ENCODE data around the gene BPIFB3. TPM values are rescaled to one million over a fixed set of nuclear protein-coding genes. Genes with fewer than 3 reads are reported as not detected.

The BPIFB3 gene
- total and polyA plus RNA-seq, 9 donors: 0.15 TPM; not detected in 8

DNA sequence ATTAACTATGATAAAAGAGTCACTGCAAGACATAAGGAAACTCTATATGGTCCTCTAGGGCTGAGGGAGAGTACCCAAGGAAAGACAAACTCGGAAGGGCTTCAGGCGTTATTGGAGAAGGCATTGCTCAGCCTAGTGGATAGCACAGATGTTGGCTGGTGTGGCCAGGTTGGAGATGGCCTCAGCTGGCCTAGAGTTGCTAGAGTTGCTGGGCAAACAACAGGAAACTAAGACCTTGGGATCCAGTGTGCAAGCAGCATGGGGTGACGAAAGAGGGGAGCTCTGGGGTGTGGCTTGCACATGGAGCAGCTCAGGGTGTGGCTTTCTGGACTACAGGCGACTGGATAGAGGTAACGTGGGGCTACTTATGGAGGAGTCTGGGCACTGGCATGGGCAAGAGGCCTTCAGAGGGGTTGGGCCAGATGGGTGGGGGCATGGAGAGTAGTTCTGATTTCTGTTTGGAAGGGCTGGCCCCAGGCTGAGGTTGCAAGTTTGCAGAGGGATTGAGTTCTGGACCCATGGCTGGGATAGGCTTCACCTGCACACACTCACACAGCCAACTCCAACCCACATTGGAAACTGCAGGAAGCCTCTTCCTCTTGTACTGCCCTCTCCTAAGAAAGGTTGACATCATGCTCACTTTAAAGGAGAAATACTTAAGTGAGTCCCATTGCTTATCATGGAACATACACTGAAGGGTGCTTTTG is 27.5 kb upstream of the BPIFB3 start:
- DNase-seq: no peak
- WGBS, 3 donors: 60 to 70% (median 66%) methylated on average over 5 of the region's 5 CpGs
- H3K4me1 ChIP-seq (ENCODE audit: insufficient read depth): no peaks in the 10 kb centered on the region
- no peak overlapping the region for H3K4me3 ChIP-seq
- H3K36me3 ChIP-seq: no peaks in the 10 kb centered on the region
- H3K27me3 ChIP-seq: no peaks in the 10 kb centered on the region
- intact Hi-C loops (cut with DNase I): loop anchor here in 1 of 4 donors (5.0 kb wide), 1 partner anchor 331 kb away; no protein-coding TSS in a partner anchor
- H3K9me3 ChIP-seq: no peaks in the 10 kb centered on the region
- H3K27ac ChIP-seq: no peak overlapping the region
- TF ChIP-seq POLR2A (IDR thresholded peaks at IDR 0.05) (no peak), EP300 (IDR thresholded peaks at IDR 0.05) (no peak)
- TF ChIP-seq, protein P1, sequence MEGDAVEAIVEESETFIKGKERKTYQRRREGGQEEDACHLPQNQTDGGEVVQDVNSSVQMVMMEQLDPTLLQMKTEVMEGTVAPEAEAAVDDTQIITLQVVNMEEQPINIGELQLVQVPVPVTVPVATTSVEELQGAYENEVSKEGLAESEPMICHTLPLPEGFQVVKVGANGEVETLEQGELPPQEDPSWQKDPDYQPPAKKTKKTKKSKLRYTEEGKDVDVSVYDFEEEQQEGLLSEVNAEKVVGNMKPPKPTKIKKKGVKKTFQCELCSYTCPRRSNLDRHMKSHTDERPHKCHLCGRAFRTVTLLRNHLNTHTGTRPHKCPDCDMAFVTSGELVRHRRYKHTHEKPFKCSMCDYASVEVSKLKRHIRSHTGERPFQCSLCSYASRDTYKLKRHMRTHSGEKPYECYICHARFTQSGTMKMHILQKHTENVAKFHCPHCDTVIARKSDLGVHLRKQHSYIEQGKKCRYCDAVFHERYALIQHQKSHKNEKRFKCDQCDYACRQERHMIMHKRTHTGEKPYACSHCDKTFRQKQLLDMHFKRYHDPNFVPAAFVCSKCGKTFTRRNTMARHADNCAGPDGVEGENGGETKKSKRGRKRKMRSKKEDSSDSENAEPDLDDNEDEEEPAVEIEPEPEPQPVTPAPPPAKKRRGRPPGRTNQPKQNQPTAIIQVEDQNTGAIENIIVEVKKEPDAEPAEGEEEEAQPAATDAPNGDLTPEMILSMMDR (IDR thresholded peaks at IDR 0.05): no peak

DNA sequence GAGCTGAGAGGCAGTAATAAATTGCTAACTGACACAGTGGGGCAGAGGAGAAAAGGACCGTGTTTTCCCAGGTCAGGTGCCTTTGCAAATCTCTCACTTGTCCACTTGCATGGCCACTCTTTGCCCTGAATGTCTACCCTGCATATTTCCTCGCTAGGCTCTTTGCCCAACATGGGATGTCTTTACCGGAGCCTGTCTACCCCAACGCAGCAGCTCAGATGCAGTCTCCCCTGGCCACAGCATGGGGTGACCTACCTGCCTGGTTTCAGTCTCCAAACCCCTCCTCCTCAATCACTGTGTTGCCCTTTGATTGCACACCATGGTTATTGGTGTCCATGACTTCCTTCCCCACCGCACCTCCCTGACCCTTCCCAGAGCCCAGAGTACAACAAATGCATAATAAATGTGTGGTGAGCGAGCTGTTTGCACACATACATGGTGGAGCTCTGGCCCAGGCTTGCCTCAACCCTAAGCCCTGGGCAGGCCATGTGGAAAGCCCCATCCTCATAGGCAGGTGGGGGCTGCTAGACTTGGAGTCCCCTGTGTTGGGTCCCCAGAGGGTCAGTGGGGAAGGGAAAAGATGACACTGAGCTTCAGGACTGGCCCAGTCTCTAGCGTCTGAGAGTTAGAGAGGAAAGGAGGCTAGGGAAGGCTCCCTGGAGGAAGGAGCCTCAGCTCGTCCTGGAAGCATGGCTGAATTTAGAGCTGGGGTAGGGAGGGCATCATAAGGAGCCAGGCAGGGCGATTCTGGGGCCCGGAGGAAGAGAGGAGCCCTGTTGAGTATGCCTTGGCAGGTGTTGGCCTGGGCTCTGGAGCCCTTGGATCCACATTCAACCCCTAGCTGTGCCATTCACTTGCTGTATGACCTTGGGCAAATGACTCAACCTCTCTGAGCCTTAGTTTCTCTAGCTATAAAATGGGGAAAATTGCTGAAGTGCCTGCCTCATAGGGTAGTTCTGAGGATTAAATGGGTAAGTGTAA is 26.6 kb upstream of the BPIFB3 start:
- intact Hi-C loops (cut with DNase I): loop anchor here in 1 of 4 donors (5.0 kb wide), 1 partner anchor 330 kb away; no protein-coding TSS in a partner anchor
- Histone ChIP-seq H3K27me3 (no peaks in the 10 kb centered on the region), H3K9me3 (no peaks in the 10 kb centered on the region), H3K4me3 (no peak overlapping the region), H3K27ac (no peak overlapping the region), H3K4me1 (ENCODE audit: insufficient read depth) (no peaks in the 10 kb centered on the region), H3K36me3 (no peaks in the 10 kb centered on the region)
- TF ChIP-seq, protein P1 (IDR thresholded peaks at IDR 0.05): no peak
- TF ChIP-seq POLR2A (IDR thresholded peaks at IDR 0.05) (no peak), EP300 (IDR thresholded peaks at IDR 0.05) (no peak)
- DNase-seq: no peak
- WGBS, 3 donors: 60 to 70% (median 62%) methylated on average over 10 of the region's 10 CpGs

DNA sequence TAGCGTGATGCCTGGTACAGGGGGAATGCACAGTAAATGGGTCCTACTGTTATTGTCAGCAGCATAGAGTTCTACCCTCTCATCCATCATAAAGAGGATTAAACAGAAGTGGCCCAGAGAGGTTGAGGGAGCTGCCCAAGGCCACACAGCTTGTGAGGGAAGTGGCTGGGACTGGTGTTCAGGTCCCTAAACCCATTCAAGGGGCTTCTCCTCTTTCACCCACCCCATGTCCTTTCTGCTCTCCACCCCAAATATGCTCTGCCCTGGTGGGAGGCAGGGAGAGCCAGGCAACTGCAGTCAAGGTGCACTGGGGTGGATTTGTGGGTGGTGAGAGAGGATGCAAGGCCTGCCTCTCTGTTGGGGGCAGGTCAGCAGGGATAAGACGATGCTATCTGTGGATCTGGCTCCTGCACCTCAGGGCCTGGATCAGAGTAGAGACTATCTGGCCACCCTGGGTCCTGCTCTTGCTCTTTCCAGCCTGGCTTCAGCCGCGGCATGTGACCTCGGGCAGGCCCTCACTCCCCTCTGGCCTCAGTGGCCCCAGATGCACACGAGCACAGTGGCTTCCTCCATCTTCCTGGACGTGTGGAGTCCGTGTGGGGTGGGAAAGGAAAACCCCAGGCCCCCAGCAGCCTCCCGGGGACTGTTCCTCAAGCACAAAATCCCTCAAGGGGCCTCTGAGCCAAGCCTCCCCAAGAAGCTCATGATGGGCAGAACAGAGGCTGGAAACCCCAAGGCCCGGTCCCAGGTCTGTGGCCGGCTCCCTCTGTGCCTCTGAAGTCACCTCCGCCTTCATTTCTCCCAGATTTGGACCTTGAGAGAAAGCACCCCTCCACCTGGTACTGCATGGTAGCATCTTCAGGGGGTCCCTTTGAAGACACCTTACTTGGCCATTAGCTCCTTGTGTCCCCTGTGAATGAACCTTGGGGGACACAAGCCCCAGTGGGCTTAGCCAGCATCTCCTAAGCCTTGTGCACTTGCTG is 25.6 kb upstream of the BPIFB3 start:
- no peak overlapping the region for H3K4me3 ChIP-seq
- H3K4me1 ChIP-seq (ENCODE audit: insufficient read depth): no peaks in the 10 kb centered on the region
- no peak for DNase-seq
- no peak for TF ChIP-seq POLR2A (IDR thresholded peaks at IDR 0.05)
- no peak for TF ChIP-seq EP300 (IDR thresholded peaks at IDR 0.05)
- TF ChIP-seq, protein P1 (IDR thresholded peaks at IDR 0.05): no peak
- intact Hi-C loops (cut with DNase I): loop anchor here in 1 of 4 donors (5.0 kb wide), 1 partner anchor 329 kb away; no protein-coding TSS in a partner anchor
- WGBS, 3 donors: 63 to 73% (median 66%) methylated on average over 12 of the region's 12 CpGs
- H3K27me3 ChIP-seq: no peaks in the 10 kb centered on the region
- H3K27ac ChIP-seq: no peak overlapping the region
- H3K9me3 ChIP-seq: no peaks in the 10 kb centered on the region
- no peaks in the 10 kb centered on the region for H3K36me3 ChIP-seq
